ENCODE results near the gene PPP4R4. TPM values are rescaled to one million over a fixed set of nuclear protein-coding genes. Genes with fewer than 3 reads are reported as not detected.

Gene PPP4R4
- total RNA-seq, 1 experiment from 2014 or later, result 5.5 TPM

GRCh38 chr14:94316692-94317091 is 142.6 kb downstream of the PPP4R4 start:
- H3K79me2 ChIP-seq (ENCODE audit: insufficient read depth, low read length), result no peaks in the 10 kb centered on the region
- RAD21 ChIA-PET (ENCODE audit: low non-redundant PET in 1 of 2, low total read pairs in 2 of 2, uncharacterized antibody in 2 of 2, unreplicated experiment in 2 of 2), result no interaction called here
- DNase-seq (ENCODE audit: low read depth, low spot score) (no peak), ATAC-seq (no peak)
- POLR2A ChIA-PET, result no interaction called here
- CTCF ChIA-PET, result no interaction called here
- H3K36me3 ChIP-seq (ENCODE audit: control insufficient read depth in 1 of 2, insufficient read depth in 2 of 2, low read length in 2 of 2), result no peaks in the 10 kb centered on the region
- no peak overlapping the region for H3K4me3 ChIP-seq (replicated peaks in 1 of 2; ENCODE audit: low read depth in 1 of 2, low read length in 2 of 2)
- no peaks in the 10 kb centered on the region for H3K27me3 ChIP-seq (ENCODE audit: insufficient read depth, low read length)
- no peaks in the 10 kb centered on the region for H3K9me3 ChIP-seq (ENCODE audit: control insufficient read depth in 1 of 2, insufficient read depth in 1 of 2, low read depth in 1 of 2, low read length in 2 of 2)
- H3K9ac ChIP-seq (ENCODE audit: low read length), result no peak overlapping the region
- no peaks in the 10 kb centered on the region for H4K20me1 ChIP-seq (ENCODE audit: insufficient read depth)
- H3K27ac ChIP-seq (ENCODE audit: low read depth, low read length), result no peak overlapping the region
- intact Hi-C loops (cut with micrococcal nuclease), result no loop called here
- no peaks in the 10 kb centered on the region for H3K9me2 ChIP-seq (ENCODE audit: insufficient read depth)
- TF ChIP-seq ELF1 (IDR thresholded peaks at IDR 0.05; ENCODE audit: borderline replicate concordance, low read depth) (no peak), JUND (IDR thresholded peaks at IDR 0.05) (no peak), SIN3A (IDR thresholded peaks at IDR 0.05; ENCODE audit: low read depth) (no peak), REST (IDR thresholded peaks at IDR 0.05; ENCODE audit: low read depth) (no peak), RAD21 (IDR thresholded peaks at IDR 0.05; ENCODE audit: low read depth) (no peak), EZH2 (IDR thresholded peaks at IDR 0.05) (no peak), SP1 (IDR thresholded peaks at IDR 0.05; ENCODE audit: low read depth) (no peak), ZFX (IDR thresholded peaks at IDR 0.05) (no peak), CEBPB (IDR thresholded peaks at IDR 0.05; ENCODE audit: low read depth) (no peak), CBX3 (IDR thresholded peaks at IDR 0.05; ENCODE audit: low read depth) (no peak), YY1 (IDR thresholded peaks at IDR 0.05; ENCODE audit: extremely low read depth, insufficient replicate concordance, low read depth, low read length) (no peak)
- no TSS peak for BruUV-seq (replicated peaks)
- no peaks in the 10 kb centered on the region for H3K4me1 ChIP-seq (ENCODE audit: control insufficient read depth in 1 of 2, insufficient read depth in 2 of 2, low read length in 2 of 2)
- no peak overlapping the region for H2AFZ ChIP-seq (ENCODE audit: low read depth, low read length, poor library complexity, severe bottlenecking)
- no peak overlapping the region for H3K4me2 ChIP-seq (ENCODE audit: low read length)
